Measurements from ENCODE around the gene PDE7B. TPM values are rescaled to one million over a fixed set of nuclear protein-coding genes. Genes with fewer than 3 reads are reported as not detected.

PDE7B gene
- total and polyA plus RNA-seq, 8 donors: 0.29 to 73.2 (median 5.0) TPM

GRCh38 chr6:136125585-136125984, 274.1 kb downstream of the PDE7B start:
- WGBS, 5 donors: 69 to 86% (median 80%) methylated on average over 2 of the region's 2 CpGs

GRCh38 chr6:136127873-136128272, 276.4 kb downstream of the PDE7B start:
- Histone ChIP-seq H3K4me3 (no peak overlapping the region), H3K4me1 (peaks cover 0 to 12% (median 5%) of the 10 kb centered on the region in 4 donors), H3K27ac (no peak overlapping the region), H3K36me3 (no peaks in the 10 kb centered on the region), H3K9me3 (no peaks in the 10 kb centered on the region), H3K27me3 (no peaks in the 10 kb centered on the region)
- WGBS, 5 donors: 20 to 44% (median 40%) methylated on average over 2 of the region's 2 CpGs
- no peak for TF ChIP-seq POLR2AphosphoS5 (IDR thresholded peaks at IDR 0.05)
- no peak for TF ChIP-seq EP300 (IDR thresholded peaks at IDR 0.05)
- no peak for TF ChIP-seq CTCF (IDR thresholded peaks at IDR 0.05)
- TF ChIP-seq POLR2A (IDR thresholded peaks at IDR 0.05): no peak
- intact Hi-C loops (cut with DNase I; ENCODE audit: low total_unique reads): no loop called here
- peak in 1 of 2 donors; percentile 39 for DNase-seq

More at GRCh38 chr6:136125585-136125984, 274.1 kb downstream of the PDE7B start:
- intact Hi-C loops (cut with DNase I; ENCODE audit: low total_unique reads): no loop called here
- H3K4me3 ChIP-seq: no peak overlapping the region
- TF ChIP-seq POLR2AphosphoS5 (IDR thresholded peaks at IDR 0.05) (no peak), POLR2A (IDR thresholded peaks at IDR 0.05) (no peak), EP300 (IDR thresholded peaks at IDR 0.05) (no peak), CTCF (IDR thresholded peaks at IDR 0.05) (no peak)
- no peaks in the 10 kb centered on the region for H3K9me3 ChIP-seq
- no peaks in the 10 kb centered on the region for H3K27me3 ChIP-seq
- H3K27ac ChIP-seq: no peak overlapping the region
- no peaks in the 10 kb centered on the region for H3K36me3 ChIP-seq
- H3K4me1 ChIP-seq: peaks cover 0 to 12% (median 5%) of the 10 kb centered on the region in 4 donors
- DNase-seq: no peak

- WGBS, 5 donors: 45 to 53% (median 51%) methylated on average over 3 of the region's 3 CpGs
- DNase-seq: no peak
- Histone ChIP-seq H3K36me3 (no peaks in the 10 kb centered on the region), H3K27ac (no peak overlapping the region), H3K4me1 (peaks cover 0 to 12% (median 5%) of the 10 kb centered on the region in 4 donors), H3K27me3 (no peaks in the 10 kb centered on the region), H3K4me3 (no peak overlapping the region), H3K9me3 (no peaks in the 10 kb centered on the region)
- intact Hi-C loops (cut with DNase I; ENCODE audit: low total_unique reads): no loop called here
- TF ChIP-seq CTCF (IDR thresholded peaks at IDR 0.05) (no peak), POLR2A (IDR thresholded peaks at IDR 0.05) (no peak), EP300 (IDR thresholded peaks at IDR 0.05) (no peak), POLR2AphosphoS5 (IDR thresholded peaks at IDR 0.05) (no peak)
Observed at GRCh38 chr6:136129365-136129764, 277.9 kb downstream of the PDE7B start.

GRCh38 chr6:136134268-136134667, 282.8 kb downstream of the PDE7B start:
- 78 to 86% (median 85%) methylated on average over 5 of the region's 5 CpGs for WGBS, 5 donors
- H3K9me3 ChIP-seq: no peaks in the 10 kb centered on the region
- TF ChIP-seq POLR2AphosphoS5 (IDR thresholded peaks at IDR 0.05) (no peak), CTCF (IDR thresholded peaks at IDR 0.05) (no peak), EP300 (IDR thresholded peaks at IDR 0.05) (no peak), POLR2A (IDR thresholded peaks at IDR 0.05) (no peak)
- H3K27ac ChIP-seq: no peak overlapping the region
- no peak for DNase-seq
- H3K4me3 ChIP-seq: no peak overlapping the region
- no peaks in the 10 kb centered on the region for H3K36me3 ChIP-seq
- no peaks in the 10 kb centered on the region for H3K27me3 ChIP-seq
- intact Hi-C loops (cut with DNase I; ENCODE audit: low total_unique reads): no loop called here
- peaks cover 0 to 26% (median 14%) of the 10 kb centered on the region in 4 donors for H3K4me1 ChIP-seq
